Stimulated activated CD4-positive, alpha-beta T cell treated with anti-CD3 and anti-CD28 coated beads, Interleukin-4, amount 100 ng/mL, for 1 hour (primary cell): Measurements from ENCODE around the gene DIP2A.
"Not testable (repeated sequence)": the region's sequence is repeated elsewhere in the genome, so short reads cannot be mapped to it uniquely, and the experiment has no call there.

Source experiments
- DNase-seq: peaks from one replicate; pipeline ENCODE4 v3.0.0-alpha.2; 2020

The DIP2A gene

GRCh38 chr21:46448855-46449254 lies 9.8 kb upstream of the DIP2A start:
- not testable (repeated sequence) for DNase-seq

DNA sequence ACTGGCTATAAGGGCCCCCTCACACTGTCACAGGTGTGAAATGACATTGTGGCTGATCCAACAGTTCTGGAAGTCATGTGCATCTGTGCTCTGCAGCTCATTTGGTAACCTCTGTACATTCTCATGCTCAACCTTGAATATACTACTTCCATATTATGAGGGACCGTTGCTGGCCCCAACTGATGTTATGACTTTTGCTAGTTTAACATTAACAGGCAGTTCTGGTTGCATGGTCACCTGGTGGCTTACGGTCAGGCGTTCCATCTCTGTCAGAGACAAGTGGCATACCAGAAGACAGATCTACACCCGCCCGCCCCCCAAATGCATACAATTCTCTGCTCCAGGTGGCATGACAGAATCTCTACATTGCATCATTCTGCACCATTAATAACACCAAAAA lies 6.0 kb upstream of the DIP2A start:
- no peak for DNase-seq

- DNase-seq = no peak
Measured at GRCh38 chr21:46454142-46454541, 4.5 kb upstream of the DIP2A start.

DNA sequence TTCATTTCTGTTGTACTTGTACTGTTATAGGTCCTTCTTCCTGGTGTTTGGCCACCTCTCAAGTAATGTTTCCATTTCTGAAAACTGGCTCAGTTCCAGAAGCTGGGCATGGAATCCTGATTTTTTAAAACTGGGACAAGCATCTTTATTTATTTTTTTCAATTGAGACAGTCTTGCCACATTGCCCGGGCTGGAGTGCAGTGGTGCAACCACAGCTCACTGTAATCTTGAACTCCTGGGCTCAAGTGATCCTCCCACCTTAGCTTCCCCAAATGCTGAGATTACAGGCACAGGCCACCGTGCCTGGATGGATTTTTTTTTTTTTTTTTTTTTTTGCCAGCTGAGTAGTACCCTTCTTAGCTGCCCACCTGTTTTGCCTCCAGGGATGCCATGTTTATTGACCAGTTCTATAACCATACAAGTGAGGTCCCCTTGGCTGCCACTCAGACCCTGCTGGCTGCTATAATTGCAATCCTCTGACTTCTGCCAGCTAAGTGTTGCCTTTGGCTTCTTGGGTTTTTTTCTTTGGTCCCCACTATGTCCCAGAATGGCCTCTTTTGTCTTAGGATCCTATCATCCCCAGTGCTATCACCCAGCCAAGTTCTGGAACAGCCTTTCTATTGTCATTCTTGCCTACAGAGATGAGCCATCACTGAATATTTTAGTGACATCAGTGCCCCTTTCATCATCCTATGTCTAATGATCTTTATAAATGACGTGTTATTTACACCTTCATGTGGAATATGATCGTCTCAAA lies 3.9 kb upstream of the DIP2A start:
- DNase-seq = no peak

DNA sequence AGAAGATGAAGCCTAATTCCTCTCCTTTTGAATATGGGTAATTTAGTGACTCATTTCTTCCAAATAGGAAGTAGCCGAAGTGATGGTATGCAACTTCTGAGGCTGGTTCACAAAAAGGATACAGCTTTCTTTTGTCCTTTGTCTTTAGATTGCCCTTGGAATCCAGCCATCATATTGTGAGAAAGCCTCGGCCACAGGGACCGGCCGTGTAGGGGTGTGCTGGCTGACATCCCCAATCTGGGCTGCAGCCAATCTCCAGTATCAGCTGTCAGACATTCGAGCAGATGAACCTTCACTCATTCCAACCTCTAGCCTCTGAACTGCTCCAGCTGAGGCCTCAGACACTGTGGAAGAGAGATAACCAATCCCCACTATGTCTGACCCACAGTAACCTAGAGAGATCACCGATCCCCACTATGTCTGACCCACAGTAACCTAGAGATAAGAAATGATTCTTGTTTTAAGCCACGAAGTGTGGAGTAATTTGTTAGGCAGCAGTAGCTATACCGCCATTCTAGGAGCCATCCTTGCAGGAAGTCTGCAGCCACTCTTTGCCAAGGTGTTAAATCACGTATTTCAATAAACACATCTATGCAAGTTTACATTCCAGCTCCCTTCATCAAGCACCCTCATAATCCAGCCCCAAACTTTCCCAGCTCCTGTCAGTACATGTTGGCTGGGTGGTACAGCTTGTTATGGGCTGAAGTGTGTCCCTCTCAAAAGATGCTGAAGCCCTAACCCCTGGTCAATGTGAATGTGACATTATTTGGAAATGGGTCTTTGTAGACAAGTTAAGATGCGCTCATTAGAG lies 2.9 kb upstream of the DIP2A start:
- no peak for DNase-seq

- DNase-seq = no peak
Measured at GRCh38 chr21:46456750-46457149, 1.9 kb upstream of the DIP2A start.

DNA sequence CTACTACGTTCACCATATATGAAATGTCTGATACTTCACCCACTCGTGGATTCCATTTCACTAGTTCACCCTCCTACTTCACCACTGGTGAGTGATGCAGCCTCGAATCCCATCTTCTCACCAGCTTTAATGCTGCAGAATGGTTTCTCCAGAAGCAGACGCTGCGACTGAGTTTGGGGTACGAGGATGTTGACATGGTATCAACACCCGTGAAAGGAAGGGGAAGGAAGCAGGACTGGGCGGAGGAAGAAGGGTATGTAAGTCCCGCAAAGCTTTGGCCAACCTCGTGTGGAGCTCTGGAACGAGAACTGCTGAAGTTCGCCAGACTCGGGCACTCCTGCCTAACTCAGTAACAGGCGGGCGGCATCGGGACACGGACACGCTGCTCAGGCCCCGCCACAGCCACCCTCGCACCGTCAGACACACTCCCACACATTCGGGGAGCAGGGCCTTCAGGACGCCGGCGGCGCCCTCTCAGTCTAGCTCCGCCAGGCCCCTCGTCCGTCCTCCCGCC lies 833 bp upstream of the DIP2A start:
- no peak for DNase-seq

DNA sequence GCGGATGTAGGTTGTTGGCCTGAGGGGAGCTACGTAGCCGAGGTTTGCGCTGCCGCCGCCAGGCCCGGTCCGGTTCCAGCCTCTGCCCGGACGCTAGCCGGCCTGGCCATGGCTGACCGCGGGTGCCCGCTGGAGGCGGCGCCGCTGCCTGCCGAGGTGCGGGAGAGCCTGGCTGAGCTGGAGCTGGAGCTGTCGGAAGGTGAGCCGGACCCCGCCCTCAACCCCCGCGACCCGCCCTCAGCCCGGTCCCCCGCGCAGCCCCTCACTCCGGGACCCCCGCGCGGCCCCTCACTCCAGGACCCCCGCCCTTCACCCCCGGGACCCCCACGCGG lies 299 bp downstream of the DIP2A start:
- no peak for DNase-seq

DNA sequence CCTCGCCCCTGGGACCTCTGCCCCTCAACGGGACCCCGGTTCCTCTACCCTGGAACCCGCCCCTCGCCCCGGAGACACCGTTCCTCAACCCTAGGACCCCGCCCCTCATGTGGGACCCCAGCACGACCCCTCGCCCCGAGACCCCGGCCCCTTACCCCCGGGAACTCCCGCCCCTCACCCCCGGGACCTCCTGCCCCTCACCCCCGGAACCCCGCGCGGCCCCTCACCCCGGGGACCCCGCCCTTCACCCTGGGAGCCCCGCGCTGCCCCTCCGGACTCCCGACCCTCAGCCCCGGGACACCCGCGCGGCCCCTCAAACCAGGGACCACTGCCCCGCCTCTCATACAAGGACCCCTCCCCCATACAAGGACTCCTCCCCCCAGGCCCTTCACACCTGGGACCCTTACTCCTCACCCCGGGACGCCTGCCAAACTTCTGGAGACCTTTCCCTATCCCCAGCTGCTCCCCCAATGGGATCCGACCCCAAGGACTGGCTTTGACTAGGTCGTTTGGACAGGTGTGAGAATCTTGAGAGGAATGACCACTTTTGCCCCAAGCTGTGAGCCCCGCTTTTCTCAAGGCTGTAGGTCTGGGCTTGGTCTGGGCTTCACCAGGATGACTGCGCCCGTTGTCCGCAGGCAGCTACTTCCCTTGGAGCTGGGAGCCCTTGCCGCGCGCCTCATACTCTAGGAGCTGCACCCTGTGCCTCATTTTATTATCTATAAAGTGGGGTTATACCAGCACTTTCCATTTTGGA lies 843 bp downstream of the DIP2A start:
- DNase-seq = peak; percentile 9

DNA sequence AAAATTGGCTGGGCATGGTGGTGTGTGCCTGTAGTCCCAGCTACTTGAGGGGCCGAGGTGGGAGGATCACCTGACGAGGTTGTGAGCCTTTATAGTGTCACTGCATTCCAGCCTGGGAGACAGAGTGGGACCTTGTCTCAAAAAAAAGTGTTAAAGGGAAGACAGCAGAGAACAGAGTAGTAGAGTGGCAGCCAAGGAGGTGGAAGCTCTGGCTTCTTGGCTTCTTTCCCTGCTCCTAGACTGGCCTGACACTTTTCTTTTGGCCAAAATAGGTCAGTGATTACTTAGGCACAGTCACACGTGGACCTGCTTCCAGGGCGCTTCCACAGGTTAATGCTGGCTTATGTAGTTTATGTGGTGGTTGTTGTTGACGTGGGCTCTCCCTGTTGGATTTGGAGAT lies 3.2 kb downstream of the DIP2A start:
- DNase-seq = no peak

- not testable (repeated sequence) for DNase-seq
Measured at GRCh38 chr21:46465153-46465552, 6.5 kb downstream of the DIP2A start.

- DNase-seq = no peak
Measured at GRCh38 chr21:46465651-46466050, 7.0 kb downstream of the DIP2A start.

- no peak for DNase-seq
Measured at GRCh38 chr21:46468108-46468774, 9.6 kb downstream of the DIP2A start.

DNA sequence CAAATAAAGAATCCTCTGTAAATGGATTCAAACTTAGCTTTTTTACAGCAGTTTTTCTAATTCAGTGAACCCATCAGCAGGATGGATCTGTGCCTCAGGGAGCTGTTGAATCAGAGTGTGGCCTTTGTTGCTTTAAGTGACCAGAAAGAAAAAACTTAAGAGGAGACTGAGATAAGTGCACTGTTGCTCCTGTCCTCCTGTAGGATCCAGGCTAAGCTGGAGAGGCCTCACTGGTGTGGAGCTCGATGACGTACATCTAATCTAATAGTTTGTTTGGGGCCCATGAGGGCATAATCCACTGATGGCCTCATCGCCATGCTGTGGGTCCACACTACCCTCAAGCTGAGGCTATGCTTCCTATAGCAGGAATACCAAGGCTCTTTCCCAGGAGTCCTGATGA lies 10.6 kb downstream of the DIP2A start:
- DNase-seq = no peak

DNA sequence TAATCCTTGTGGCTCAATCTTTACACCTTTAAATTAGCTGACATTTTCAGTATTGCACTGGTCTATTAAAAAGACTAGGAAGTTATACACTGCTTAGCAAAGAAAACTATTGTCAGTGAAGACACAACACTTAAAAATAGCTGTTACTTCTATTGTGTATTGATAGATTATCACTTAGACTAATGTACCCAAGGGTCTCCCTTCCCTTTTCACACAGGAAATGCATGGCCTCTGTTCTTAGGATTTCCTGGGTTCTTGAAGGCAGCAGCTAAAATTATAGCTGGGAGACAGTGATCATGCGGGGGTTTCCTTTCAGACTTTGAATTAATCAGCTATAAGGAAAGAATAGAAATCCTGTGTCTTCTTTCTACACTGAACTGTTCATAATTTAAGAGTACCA lies 12.8 kb downstream of the DIP2A start:
- no peak for DNase-seq

DNA sequence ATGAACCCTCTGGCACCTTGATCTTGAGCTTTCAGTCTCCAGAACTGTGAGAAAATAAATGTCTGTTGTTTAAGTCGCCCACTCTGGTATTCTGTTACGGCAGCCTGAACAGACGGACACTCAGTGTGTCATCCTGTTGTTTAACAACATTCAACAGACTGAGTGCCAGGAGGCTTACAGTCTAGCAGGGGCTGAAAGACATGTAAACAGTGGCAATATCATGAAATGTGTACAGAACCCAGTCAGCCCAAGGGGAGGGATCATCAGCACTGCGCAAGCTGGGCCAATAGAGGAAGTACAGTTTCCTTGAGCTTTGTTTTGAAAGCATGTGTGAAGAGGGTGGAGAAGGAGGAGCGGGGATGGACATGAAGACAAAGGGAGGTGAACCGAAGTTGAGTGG lies 13.6 kb downstream of the DIP2A start:
- no peak for DNase-seq

DNA sequence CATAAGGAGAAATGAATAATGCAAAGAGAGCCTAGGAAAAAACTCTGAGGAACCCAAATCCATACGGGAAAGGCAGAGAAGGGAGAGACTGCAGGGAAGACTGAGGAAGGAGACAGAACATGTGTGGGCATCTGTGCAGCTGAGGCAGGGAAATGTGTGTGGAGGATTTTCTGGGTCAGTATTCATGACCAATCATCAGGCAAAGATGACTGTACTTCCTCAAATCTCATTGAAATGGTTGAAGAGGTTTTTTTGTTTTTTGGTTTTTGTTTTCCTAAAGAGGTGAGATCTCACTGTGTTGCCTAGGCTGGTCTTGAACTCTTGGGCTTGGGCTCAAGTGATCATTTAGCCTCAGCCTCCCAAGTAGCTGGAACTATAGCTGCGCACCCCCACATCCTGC lies 15.7 kb downstream of the DIP2A start:
- DNase-seq = no peak

DNA sequence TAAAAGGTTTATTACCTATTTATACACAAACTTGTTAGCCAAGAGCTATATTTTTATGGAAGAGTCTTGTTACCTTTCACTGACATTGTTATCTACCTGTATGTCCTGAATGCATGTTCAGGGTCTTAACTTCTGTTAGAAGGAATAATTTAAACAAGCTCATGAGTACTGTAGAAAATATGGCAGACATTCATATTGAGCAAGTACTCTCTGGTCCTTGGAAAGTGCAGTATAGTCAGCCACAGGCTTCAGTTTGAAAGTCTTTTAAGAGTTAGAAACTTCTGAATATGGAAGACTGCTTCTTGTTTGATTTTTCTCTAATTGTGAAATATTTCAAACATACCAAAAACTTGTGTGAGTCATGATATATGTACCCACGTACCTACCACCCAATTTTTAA lies 16.6 kb downstream of the DIP2A start:
- DNase-seq = no peak

DNA sequence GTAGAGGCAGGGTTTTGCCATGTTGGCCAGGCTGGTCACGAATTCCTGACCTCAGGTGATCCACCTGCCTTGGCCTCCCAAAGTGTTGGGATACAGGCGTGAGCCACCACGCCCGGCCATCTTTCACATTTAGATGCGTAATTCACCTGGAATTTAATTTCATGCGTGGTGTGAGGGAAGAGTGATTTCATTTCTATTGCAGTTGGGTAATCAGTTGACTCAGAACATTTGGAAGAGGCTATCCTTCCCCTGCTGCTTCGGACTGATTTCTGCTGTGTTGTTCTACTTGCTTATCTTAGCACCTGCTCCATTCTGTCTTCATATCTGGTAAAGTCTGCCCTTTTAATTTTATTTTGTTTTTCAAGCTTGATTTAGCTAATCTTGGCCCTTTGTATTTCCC lies 19.1 kb downstream of the DIP2A start:
- no peak for DNase-seq

GRCh38 chr21:46478910-46479309 lies 20.2 kb downstream of the DIP2A start:
- DNase-seq = no peak

GRCh38 chr21:46480466-46480865 lies 21.8 kb downstream of the DIP2A start:
- DNase-seq = no peak

- no peak for DNase-seq
Measured at GRCh38 chr21:46482225-46482845, 23.6 kb downstream of the DIP2A start.

DNA sequence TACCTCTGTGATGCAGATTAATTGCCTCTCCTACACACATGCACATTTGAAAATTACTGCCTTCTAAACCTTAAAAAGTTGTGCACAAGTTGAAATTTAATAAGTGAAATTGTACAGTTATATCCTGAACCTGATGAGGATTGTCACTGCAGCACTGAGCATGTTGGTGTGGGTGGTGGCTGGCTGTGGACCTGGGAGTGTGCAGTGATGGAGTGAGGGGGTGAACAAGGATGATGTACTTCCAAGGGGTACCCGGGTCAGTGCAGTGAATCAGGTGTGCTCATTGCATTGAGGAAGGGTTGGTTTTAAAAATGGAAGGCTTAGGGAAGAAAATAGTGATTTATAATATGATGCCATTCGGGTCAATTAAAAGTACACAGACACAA lies 24.1 kb downstream of the DIP2A start:
- DNase-seq = no peak
